Mononuclear cell (primary cell): Measurements from ENCODE around the gene CD274. TPM values are rescaled to one million over a fixed set of nuclear protein-coding genes. Genes with fewer than 3 reads are reported as not detected.
"Not testable (repeated sequence)": the region's sequence is repeated elsewhere in the genome, so short reads cannot be mapped to it uniquely, and the experiment has no call there.

Experiments
- H3K27me3 ChIP-seq: 2 replicates; pipeline ENCODE4 v1.6.0; 2011; ENCODE audit warnings: low read length, control low read depth; ENCODE audit not compliant: insufficient read depth
- H3K4me1 ChIP-seq: 2 replicates; pipeline ENCODE4 v1.5.1; 2011; ENCODE audit warnings: mild to moderate bottlenecking, low read length, control low read depth; ENCODE audit not compliant: insufficient read depth
- H3K4me3 ChIP-seq: 2 replicates; pipeline ENCODE4 v1.5.1; 2011; ENCODE audit warnings: mild to moderate bottlenecking, low read length, moderate library complexity
- H3K9me3 ChIP-seq: 2 replicates; pipeline ENCODE4 v1.5.1; 2011; ENCODE audit warnings: low read depth, mild to moderate bottlenecking, control low read depth, low read length
- total RNA-seq: library from RNA; depleted of rRNA; stranded (reverse); fragments of >200 nt; gene quantifications from one replicate; pipeline ENCODE4 v1.2.3, GENCODE V29; 2012

Gene CD274
- total RNA-seq, 1 donor: 6.2 TPM

DNA sequence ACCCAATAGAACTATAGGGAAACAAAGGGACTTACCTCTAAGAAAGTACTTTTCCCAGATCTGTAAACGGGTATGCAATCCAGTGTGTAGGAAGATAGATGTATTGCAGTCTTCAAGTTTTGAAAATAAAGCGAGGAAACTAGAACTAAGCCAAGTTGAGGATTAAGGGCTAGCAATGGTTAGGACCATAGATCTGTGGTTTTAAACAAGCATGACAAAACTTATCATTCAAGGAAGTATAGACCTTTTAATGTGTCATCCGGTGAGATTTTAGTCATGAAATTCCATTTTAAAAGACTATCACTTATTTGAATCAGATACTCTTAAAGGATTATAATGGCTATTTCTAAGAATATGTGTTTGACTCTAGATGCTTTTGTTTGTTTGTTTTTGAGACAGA is 20.5 kb downstream of the CD274 start:
- Histone ChIP-seq H3K4me1 (peaks cover 8% of the 10 kb centered on the region), H3K9me3 (no peaks in the 10 kb centered on the region), H3K27me3 (no peaks in the 10 kb centered on the region), H3K4me3 (no peak overlapping the region)

DNA sequence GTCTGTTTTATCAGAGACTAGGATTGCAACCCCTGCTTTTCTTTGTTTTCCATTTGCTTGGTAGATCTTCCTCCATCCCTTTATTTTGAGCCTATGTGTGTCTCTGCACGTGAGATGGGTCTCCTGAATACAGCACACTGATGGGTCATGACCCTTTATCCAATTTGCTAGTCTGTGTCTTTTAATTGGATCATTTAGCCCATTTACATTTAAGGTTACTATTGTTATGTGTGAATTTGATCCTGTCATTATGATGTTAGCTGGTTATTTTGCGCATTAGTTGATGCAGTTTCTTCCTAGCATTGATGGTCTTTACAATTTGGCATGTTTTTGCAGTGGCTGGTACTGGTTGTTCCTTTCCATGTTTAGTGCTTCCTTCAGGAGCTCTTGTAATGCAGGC is 25.3 kb downstream of the CD274 start:
- H3K9me3 ChIP-seq, H3K4me1 ChIP-seq, H3K27me3 ChIP-seq, H3K4me3 ChIP-seq: not testable (repeated sequence)

DNA sequence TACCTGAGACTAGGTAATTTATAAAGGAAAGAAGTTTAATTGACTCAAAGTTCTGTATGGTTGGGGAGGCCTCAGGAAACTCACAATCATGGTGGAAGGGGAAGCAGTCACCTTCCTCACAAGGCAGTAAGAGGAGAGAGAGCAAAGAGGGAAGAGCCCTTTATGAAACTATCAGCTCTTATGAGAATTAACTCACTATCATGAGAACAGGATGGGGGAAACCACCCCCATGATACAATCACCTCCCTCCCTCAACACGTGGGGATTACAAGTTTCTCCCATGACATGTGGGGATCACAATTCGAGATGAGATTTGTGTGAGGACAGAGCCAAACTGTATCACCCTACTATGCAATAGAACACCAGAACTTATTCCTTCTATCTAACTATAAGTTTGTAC is 27.9 kb downstream of the CD274 start:
- Histone ChIP-seq H3K4me1 (peaks cover 4% of the 10 kb centered on the region), H3K4me3 (no peak overlapping the region), H3K9me3 (no peaks in the 10 kb centered on the region), H3K27me3 (no peaks in the 10 kb centered on the region)

DNA sequence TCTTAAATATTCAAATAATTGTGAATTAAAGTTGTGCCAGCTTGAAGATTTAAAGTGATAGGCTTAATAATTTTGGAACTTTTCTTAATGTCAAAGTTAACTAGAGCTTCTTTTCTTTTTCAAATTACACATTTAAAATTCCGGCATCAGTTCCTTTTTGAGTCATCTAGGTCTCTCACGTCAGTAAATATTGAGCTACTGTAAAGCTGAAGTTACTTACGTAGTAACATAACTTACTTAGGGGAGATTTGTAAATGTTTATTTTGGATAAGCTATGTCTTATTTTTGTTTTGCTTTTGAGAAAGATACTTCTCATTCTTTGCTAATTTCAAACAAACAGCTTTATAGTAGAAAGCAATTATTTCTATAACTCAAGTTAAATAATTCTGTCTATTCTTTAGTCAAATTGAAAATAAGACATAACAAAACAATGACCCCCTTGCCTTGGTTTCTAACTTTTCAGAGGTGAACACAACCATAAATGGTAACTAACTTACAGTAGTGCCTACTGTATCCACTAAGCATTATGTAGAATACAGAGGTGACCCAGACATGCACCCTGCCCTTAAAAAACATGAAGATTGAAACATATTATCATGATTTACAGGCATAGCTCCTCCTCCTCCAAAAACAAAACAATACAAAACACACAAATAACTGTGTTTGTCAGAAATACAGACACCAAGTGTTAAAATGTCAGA is 29.8 kb downstream of the CD274 start:
- Histone ChIP-seq H3K4me1 (peaks cover 4% of the 10 kb centered on the region), H3K4me3 (no peak overlapping the region), H3K9me3 (no peaks in the 10 kb centered on the region), H3K27me3 (no peaks in the 10 kb centered on the region)

DNA sequence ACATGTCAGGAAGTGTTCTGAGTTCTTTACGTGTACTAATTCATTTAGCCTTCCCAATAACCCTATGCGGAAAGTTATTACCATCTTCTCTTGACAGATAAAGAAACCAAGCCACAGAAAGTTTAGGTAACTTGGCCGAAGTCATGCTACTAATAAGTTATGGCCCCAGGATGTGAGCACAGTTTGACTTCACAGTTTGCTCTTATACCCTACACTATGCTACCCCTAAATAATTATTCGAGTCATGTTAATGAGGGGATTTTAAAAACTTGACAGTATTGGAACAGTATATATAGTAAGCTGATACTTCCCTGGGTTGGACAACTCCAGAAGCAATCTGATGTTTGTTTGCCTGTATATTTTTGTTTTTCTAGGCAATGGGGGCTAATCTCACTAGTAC is 30.6 kb downstream of the CD274 start:
- H3K9me3 ChIP-seq: no peaks in the 10 kb centered on the region
- H3K27me3 ChIP-seq: no peaks in the 10 kb centered on the region
- H3K4me1 ChIP-seq: peaks cover 4% of the 10 kb centered on the region
- H3K4me3 ChIP-seq: no peak overlapping the region

DNA sequence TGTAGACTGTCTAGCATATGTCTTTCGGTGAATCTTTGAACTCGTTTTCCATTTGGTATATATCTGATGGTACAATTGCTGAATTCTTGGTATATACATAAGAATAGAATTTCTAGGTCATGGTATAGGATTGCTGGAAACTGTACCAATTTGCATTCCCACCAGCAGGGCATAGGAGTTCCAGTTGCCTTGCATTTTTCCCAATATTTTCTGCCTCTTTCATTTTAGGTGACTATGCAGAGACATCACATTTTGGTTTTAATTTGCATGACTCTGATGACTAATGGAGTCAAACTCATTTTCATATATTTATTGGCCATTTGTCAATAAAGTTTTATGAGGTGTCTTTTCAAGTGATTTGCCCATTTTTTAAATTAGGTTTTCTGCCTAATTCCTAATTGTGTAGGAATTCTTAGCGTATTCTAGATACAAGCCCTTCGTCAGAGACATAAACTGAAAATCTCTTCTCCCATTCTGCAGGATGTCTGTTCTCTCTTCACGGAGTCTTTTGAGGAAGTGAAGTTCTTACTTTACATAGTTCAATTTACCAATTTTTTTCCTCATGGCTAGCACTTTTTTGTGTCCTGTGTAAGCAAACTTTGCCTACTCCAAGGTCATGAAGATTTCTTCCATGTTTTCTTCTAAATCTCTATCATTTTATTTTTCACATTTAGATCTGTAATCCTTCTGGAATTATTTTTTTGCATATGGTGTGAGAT is 31.1 kb downstream of the CD274 start:
- Histone ChIP-seq H3K4me1 (peaks cover 4% of the 10 kb centered on the region), H3K9me3 (no peaks in the 10 kb centered on the region), H3K4me3 (no peak overlapping the region), H3K27me3 (no peaks in the 10 kb centered on the region)

DNA sequence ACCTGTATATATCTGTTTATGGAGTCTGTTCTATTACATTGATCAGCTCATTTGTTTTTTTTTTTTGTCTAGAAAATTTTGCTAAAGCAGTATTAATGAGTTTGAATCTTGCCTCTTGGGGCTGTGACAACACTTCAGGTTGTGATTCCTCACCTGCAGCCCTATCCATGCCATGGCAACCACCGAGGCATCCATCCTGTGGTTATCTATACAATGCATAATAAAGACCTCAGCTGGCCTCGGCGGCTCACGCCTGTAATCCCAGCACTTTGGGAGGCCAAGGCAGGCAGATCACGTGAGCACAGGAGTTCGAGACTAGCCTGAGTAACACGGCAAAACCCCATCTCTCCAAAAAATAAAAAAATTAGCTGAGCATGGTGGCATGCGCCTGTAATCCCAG is 31.9 kb downstream of the CD274 start:
- H3K9me3 ChIP-seq: no peaks in the 10 kb centered on the region
- no peaks in the 10 kb centered on the region for H3K27me3 ChIP-seq
- H3K4me3 ChIP-seq: no peak overlapping the region
- peaks cover 4% of the 10 kb centered on the region for H3K4me1 ChIP-seq

DNA sequence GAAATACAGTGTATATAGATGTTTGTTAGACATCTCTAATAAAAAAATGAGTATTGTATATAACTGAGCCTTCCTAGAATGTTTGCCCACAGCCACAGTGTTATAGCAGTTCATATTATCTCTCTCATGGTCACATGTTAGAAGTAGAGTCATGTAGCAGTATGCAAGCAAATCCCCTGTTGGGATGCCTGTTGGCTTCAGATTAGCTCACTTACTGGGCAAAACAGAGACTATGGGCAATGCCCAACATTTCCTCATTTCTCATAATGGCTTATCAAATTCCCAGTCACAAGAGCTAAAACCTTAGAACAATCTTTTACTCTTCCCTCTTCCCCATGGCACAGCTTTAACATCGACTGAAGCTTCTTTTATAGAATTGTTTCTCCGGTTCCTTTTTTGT is 33.0 kb downstream of the CD274 start:
- peaks cover 1% of the 10 kb centered on the region for H3K4me1 ChIP-seq
- H3K4me3 ChIP-seq: no peak overlapping the region
- no peaks in the 10 kb centered on the region for H3K27me3 ChIP-seq
- H3K9me3 ChIP-seq: no peaks in the 10 kb centered on the region

DNA sequence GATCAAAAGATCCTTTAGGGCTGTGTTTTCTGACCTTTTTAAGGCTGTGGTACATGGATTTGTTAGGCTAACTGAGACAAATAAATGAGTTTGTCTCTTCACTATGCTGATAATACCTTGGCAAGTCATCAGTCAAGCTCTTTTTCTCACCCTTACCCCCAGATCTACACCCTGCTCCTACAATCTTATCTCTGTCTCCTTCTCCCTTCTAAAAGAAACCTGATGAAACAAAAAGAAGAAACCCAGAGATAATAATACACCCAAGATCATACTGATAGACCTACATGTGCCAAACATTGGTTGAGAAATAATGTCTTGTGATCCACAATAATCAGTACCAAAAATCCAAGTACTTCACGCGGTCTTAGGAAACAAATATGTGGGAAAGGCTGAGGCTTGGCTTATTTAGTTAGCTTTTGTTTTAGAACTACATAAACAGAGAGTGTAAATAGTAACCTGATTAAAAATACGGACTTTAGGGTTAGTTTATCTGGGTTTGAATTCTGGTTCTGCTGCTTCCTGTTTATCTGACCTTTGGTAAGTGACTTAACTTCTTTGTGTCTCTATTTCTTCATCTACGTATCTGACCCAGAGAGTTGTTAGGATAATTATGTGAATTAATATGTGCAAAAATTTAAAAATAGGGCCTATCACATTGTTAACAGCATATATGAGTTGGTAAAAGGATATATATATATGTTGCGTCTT is 35.2 kb downstream of the CD274 start:
- H3K27me3 ChIP-seq: no peaks in the 10 kb centered on the region
- H3K9me3 ChIP-seq: no peaks in the 10 kb centered on the region
- no peak overlapping the region for H3K4me3 ChIP-seq
- peaks cover 10% of the 10 kb centered on the region for H3K4me1 ChIP-seq

DNA sequence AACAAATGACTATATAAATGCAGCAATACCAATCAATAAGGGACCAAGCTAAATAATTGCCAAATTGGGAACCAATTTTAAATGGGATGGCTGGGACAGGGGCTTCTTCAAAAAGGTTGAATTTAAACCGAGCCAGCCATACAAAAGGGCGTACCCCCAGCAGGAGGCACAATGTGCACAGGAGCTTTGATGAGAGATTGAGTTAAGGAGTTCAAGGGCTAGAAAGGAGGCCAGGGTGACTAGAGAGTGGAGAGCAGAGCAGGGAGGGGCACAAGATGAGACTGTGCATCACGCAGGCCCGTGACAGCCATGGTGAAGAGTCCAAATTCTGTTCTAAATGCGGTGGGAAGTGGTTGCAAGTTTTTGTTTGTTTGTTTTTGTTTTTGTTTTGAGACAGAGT is 36.6 kb downstream of the CD274 start:
- Histone ChIP-seq H3K27me3 (no peaks in the 10 kb centered on the region), H3K9me3 (no peaks in the 10 kb centered on the region), H3K4me3 (no peak overlapping the region), H3K4me1 (peaks cover 10% of the 10 kb centered on the region)

DNA sequence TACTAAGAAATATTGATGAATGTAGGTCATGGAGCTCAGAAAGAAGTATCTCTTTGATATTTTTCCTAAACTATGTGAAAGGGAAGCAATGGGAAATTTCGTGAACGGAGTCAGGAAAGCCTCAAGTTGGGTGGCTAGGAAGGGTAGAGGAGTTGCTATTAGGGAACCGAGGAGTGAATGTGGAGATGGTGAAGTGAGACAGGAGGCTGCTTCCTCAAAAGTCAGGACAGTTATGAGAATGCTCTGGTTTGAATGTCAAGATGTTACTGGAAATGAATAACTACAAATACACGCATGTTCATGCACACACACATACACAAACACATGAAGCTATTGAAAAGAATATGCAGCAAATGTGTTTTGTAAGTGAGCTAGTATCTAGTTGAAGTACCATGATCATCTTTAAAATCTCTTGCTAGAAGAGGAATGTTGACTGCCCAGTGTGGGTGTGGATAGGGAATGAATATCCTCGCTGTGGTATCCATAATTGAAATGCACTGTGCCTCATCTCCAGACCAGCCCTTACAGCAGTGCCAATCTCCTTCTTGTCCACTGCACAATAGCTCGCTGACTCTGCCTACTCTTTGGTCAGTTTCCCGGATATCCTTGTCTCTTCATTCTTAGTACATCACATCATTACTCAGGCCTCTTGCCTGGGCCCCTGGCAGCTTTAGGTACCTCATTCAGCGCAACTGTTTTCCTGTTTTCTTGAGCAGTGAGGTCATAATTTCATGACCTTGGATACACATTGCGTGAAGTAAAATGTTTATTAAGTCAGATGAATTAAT is 38.1 kb downstream of the CD274 start:
- Histone ChIP-seq H3K27me3 (no peaks in the 10 kb centered on the region), H3K4me3 (no peak overlapping the region), H3K9me3 (no peaks in the 10 kb centered on the region), H3K4me1 (peaks cover 16% of the 10 kb centered on the region)

DNA sequence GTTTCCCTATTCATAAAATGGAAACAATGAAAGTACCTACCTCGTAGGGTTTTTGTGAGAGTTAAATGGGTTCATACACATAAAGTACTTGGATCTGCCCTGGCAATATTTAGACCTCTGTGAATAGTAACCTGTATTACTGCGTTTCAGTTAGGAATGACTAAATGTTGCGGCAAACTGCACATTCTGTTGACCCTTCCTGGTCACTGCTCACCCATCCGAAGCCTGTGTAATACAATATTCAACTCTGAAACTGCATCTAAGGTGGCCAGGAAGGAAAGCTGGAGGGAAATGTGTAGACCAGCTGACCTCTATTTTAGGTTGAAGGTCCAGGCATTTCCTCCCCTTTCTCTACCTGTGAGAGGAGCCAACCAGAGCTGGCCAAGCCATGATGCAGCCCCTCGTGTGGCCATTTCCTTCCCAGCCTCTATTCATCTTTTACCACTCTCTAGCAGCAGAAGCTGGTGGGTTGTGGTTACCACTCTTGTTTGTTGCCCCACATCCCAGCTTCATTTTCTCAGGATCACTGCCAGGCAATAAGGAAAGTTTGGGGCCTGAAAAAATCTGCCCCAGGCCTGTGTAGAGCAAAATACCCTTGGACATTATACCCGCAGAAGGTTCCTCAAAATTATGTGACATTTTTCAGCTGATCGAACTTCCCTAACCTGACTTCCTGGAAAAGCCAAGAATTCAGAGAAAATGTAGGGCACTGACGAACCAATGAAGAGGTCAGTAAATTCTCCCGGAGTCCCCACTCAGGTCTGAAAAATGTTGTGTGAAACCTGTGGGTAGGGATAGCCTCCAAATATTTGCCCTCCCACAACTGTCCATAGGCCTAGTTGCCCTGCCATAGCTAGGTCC is 39.5 kb downstream of the CD274 start:
- Histone ChIP-seq H3K4me1 (peaks cover 26% of the 10 kb centered on the region), H3K27me3 (no peaks in the 10 kb centered on the region), H3K4me3 (no peak overlapping the region), H3K9me3 (no peaks in the 10 kb centered on the region)

DNA sequence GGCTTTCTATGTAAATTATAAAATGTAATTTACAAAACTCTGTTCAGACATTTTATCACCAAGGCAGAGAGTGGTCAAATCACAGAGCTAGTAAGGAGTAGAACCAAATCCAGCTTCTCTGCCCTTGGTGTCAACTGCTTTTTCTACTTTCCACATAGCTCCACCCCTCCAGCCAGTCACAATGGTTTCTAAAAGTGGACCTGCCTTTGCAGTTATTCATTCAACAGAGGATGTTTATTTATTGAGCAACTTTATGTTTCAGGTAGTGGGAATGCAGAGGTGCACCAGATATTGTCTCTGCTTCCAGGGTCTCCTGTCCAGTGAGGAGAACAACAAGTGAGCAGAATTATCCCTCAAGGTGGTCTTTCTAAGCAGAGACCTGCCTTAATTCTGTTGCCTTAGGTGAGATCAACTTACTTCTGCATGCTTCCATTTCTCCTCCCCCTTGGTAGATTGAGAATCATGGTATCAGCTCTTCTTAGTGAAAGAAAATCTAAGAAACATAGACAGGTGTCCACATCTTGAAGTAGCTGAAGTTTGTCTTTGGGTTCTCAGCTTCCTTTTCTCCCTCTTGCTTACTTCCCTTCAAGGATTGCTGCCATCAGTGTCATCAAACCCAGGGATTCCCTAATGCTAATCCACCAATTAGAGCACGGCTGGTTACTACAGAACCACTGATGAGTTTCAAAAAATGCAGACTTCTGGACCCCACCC is 42.8 kb downstream of the CD274 start:
- Histone ChIP-seq H3K4me1 (peaks cover 26% of the 10 kb centered on the region), H3K9me3 (no peaks in the 10 kb centered on the region), H3K4me3 (no peak overlapping the region), H3K27me3 (no peaks in the 10 kb centered on the region)
